AG04450 (cell line): Measurements from ENCODE around the gene ACKR2. TPM values are rescaled to one million over a fixed set of nuclear protein-coding genes. Genes with fewer than 3 reads are reported as not detected.

ENCODE experiments used
- CTCF ChIA-PET: fragments of 300-600, 350-600 bp; formaldehyde crosslinking; extraction: SDS; loops from one replicate; lab custom pipeline; 2022; ENCODE audit warnings: antibody characterized with exemption, inconsistent platforms; lab: Charles Lee
- POLR2A ChIA-PET: fragments of 350-600 bp; formaldehyde crosslinking; extraction: SDS; loops from one replicate; lab custom pipeline; 2021; ENCODE audit warnings: antibody characterized with exemption, inconsistent platforms; lab: Yijun Ruan, JAX
- DNase-seq: peaks from one replicate; pipeline ENCODE4 v3.0.0-alpha.2; 2011; ENCODE audit warnings: low read depth, low spot score
- H3K27ac ChIP-seq: one replicate; pipeline ENCODE4 v1.5.1; 2012; ENCODE audit warnings: low read depth, low read length, control low read depth
- H3K27me3 ChIP-seq: one replicate; pipeline ENCODE4 v1.6.0; 2012; ENCODE audit warnings: low read length; ENCODE audit not compliant: control insufficient read depth, insufficient read depth
- H3K4me3 ChIP-seq: 2 replicates; pipeline ENCODE4 v1.5.1; 2011; ENCODE audit warnings: mild to moderate bottlenecking, low read depth, low read length, control low read depth
- H3K9me3 ChIP-seq: 2 replicates; pipeline ENCODE4 v1.5.1; 2012; ENCODE audit warnings: low read length; ENCODE audit not compliant: control insufficient read depth, insufficient read depth
- polyA plus RNA-seq: library from polyadenylated mRNA; depleted of rRNA; stranded (reverse); fragments of >200 nt; gene quantifications from 2 replicates; pipeline ENCODE4 v1.2.3, GENCODE V29; 2011
- TF ChIP-seq, protein P1 (sequence below): IDR thresholded peaks from 2 replicates; pipeline ENCODE4 v1.5.1; 2011; ENCODE audit warnings: low read depth, low read length, control low read depth, inconsistent platforms

Gene ACKR2
- polyA plus RNA-seq, 1 experiment: 0.04 TPM

DNA sequence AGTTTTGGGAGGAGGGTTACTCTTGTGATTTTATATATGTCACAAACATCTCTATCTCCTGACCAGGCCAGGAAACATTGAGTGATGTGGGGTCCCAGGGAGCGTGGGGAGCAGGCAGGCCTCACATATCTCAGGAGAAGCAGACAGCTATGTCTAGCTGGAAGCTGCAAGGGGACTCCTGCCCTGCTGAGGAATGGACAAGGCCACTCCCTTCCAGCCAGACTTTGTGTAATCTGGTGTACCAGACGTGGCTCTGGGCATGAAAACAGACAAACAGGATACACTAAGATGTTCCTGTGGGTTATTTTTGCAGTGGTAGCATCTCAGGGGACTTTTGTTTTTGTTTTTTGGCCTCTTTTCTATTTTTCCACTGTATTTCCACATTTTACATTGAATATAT is 43.2 kb downstream of the ACKR2 start:
- DNase-seq: no peak
- TF ChIP-seq, protein P1, sequence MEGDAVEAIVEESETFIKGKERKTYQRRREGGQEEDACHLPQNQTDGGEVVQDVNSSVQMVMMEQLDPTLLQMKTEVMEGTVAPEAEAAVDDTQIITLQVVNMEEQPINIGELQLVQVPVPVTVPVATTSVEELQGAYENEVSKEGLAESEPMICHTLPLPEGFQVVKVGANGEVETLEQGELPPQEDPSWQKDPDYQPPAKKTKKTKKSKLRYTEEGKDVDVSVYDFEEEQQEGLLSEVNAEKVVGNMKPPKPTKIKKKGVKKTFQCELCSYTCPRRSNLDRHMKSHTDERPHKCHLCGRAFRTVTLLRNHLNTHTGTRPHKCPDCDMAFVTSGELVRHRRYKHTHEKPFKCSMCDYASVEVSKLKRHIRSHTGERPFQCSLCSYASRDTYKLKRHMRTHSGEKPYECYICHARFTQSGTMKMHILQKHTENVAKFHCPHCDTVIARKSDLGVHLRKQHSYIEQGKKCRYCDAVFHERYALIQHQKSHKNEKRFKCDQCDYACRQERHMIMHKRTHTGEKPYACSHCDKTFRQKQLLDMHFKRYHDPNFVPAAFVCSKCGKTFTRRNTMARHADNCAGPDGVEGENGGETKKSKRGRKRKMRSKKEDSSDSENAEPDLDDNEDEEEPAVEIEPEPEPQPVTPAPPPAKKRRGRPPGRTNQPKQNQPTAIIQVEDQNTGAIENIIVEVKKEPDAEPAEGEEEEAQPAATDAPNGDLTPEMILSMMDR: no peak
- Histone ChIP-seq H3K9me3 (no peaks in the 10 kb centered on the region), H3K4me3 (no peak overlapping the region), H3K27me3 (peaks cover 29% of the 10 kb centered on the region), H3K27ac (no peak overlapping the region)
- ChIA-PET POLR2A (no interaction called here), CTCF (no interaction called here)

DNA sequence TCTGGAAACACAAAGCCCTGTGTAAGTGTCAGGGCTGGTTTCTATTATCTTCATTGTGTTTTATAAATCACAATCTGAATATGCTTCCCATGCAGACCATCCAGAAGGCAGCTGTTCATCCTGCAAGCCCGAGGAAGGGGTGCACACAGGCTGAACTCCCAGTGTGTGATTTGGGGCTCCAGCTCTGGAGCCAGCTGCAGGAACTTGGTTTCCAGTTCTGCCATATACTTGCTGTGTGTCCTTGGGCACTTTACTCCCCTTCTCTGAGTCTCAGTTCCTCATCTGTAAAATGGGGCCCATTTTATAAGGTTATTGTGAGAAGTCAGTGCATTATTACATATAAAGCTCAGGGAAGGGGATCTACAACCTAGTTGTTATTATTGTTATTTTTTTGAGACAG is 43.8 kb downstream of the ACKR2 start:
- no peak for DNase-seq
- POLR2A ChIA-PET: no interaction called here
- H3K27ac ChIP-seq: no peak overlapping the region
- H3K27me3 ChIP-seq: peaks cover 29% of the 10 kb centered on the region
- TF ChIP-seq, protein P1: no peak
- no peaks in the 10 kb centered on the region for H3K9me3 ChIP-seq
- CTCF ChIA-PET: no interaction called here
- H3K4me3 ChIP-seq: no peak overlapping the region

DNA sequence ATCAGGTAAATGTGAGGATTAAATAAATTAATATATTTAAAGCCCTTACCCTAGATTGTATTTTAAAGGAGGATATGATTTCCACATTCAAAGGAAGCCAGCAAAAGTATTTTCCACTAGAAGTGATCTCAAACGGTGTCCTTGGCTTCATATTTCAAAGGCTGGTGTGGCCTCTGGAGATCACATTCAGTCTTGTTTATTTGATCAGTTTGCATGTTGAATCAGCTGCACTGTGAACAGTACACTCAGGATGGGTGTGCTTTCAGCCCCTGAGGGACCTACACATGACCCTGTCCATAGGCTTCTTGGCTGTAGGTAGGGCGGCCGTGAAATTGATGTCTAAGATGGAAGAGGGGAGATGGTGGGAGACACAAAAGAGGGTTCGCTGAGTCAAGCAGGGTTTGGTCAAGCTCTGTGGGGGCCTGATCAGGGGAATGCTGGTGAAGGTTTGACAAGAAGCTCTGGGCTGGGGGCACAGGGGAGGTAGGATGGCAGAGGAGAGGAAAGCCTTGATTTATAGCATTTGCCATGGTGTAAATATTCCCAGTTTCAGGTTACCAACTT is 44.6 kb downstream of the ACKR2 start:
- Histone ChIP-seq H3K27me3 (peaks cover 29% of the 10 kb centered on the region), H3K4me3 (no peak overlapping the region), H3K9me3 (no peaks in the 10 kb centered on the region), H3K27ac (no peak overlapping the region)
- TF ChIP-seq, protein P1: no peak
- CTCF ChIA-PET: no interaction called here
- POLR2A ChIA-PET: no interaction called here
- DNase-seq: no peak

DNA sequence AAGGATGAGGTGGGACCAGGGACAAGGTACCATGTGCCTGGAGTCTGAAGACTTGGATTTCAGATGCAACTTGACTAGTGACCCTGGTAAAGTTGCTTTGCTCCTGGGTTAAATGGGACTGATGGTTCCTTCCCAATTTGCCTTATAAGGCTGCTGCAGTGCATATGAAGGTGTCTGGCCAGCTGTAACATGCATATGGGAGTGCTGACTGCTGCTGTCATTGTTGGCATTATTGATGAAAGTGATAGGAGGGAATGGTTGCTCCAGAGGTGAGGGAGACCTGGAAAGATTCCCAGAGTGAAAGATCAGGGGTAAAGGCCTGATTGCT is 45.9 kb downstream of the ACKR2 start:
- CTCF ChIA-PET: no interaction called here
- TF ChIP-seq, protein P1: no peak
- DNase-seq: no peak
- no peak overlapping the region for H3K27ac ChIP-seq
- H3K27me3 ChIP-seq: peaks cover 24% of the 10 kb centered on the region
- POLR2A ChIA-PET: no interaction called here
- H3K4me3 ChIP-seq: no peak overlapping the region
- H3K9me3 ChIP-seq: no peaks in the 10 kb centered on the region

DNA sequence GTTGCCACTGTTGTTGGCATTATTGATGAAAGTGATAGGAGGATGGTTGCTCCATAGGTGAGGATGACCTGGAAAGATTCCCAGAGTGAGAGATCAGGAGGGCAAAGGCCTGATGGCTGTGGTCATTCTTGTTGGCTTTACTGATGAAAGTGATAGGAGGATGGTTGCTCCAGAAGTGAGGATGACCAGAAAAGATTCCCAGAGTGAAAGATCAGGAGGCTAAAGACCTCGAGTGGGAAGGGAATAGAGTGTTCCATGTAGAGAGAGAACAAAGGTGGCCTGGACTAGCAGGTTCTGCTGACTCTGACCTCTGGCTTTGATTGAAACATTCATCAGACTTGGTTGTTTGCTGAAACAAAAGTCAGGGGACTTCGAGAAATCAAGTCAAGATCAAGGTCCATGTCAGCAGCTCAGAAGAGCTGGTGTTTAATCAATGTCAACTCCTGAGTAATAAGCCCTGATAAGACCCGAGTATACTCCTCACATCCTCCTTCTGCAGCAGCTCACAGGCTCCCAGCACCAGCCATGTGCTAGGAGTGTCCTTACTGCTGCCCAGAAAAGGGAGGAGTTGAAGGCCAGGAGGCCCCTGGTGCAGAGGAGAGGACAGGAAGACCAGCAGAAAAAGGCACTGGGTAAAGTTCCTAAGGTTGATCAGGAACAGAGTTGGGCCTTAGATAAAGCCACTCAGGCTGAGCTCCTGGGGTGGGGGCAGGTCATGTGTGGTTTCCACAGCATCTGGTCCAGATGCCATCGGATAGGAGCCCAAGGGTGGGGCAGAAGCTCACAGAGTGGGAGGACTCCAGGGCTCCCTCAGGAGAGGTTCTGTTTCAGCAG is 46.5 kb downstream of the ACKR2 start:
- H3K27me3 ChIP-seq: peaks cover 19% of the 10 kb centered on the region
- POLR2A ChIA-PET: no interaction called here
- H3K27ac ChIP-seq: no peak overlapping the region
- DNase-seq: no peak
- no peaks in the 10 kb centered on the region for H3K9me3 ChIP-seq
- CTCF ChIA-PET: no interaction called here
- H3K4me3 ChIP-seq: no peak overlapping the region
- TF ChIP-seq, protein P1: no peak
